Heart left ventricle (tissue), 16 donors: ENCODE data around the gene HIVEP2. TPM values are rescaled to one million over a fixed set of nuclear protein-coding genes. Genes with fewer than 3 reads are reported as not detected.

Source experiments
- ATAC-seq, 4 donors: fragments of 200-7000 bp; cut with Tn5 transposase; one replicate each; pipeline ENCODE4 v1.9.1; 2020 to 2022; ENCODE audit warnings: moderate library complexity in 4 of 4, mild to moderate bottlenecking in 3 of 4, moderate number of reproducible peaks in 1 of 4
- DNase-seq, 5 donors: peaks; one replicate each; pipeline ENCODE4 v3.0.0-alpha.2; 2020
- H3K27ac ChIP-seq, 12 donors: fragments of 200-600 bp; sonication (generic) in 4 of 12; one replicate each; pipeline versions ENCODE4 v1.5.0 to v1.8.0; 2016 to 2022; ENCODE audit warnings: mild to moderate bottlenecking in 2 of 12
- H3K27me3 ChIP-seq, 9 donors: fragments of 200-600 bp; sonication (generic) in 2 of 9; one replicate each; pipeline versions ENCODE4 v1.5.1 to v1.8.0; 2016 to 2022; ENCODE audit warnings: mild to moderate bottlenecking in 3 of 9
- H3K36me3 ChIP-seq, 9 donors: fragments of 200-600 bp; sonication (generic) in 2 of 9; one replicate each; pipeline versions ENCODE4 v1.5.0 to v1.8.0; 2018 to 2022; ENCODE audit warnings: mild to moderate bottlenecking in 2 of 9
- H3K4me1 ChIP-seq, 12 donors: fragments of 200-600 bp; sonication (generic) in 4 of 12; one replicate each; pipeline versions ENCODE4 v1.5.0 to v1.8.0; 2016 to 2022; ENCODE audit warnings: mild to moderate bottlenecking in 3 of 12
- H3K4me3 ChIP-seq, 12 donors: fragments of 200-600 bp; sonication (generic) in 4 of 12; one replicate each; pipeline versions ENCODE4 v1.5.0 to v1.8.0; 2017 to 2022; ENCODE audit warnings: mild to moderate bottlenecking in 9 of 12, moderate library complexity in 4 of 12
- H3K9me3 ChIP-seq, 12 donors: fragments of 200-600 bp; sonication (generic) in 4 of 12; one replicate each; pipeline versions ENCODE4 v1.5.0 to v1.8.0; 2016 to 2022; ENCODE audit warnings: mild to moderate bottlenecking in 1 of 12
- CTCF ChIP-seq, 12 donors: fragments of 200-600 bp; sonication (generic) in 4 of 12; IDR thresholded peaks; one replicate each; pipeline versions ENCODE4 v1.5.0 to v1.8.0; 2018 to 2022; ENCODE audit warnings: antibody characterized with exemption in 12 of 12, mild to moderate bottlenecking in 5 of 12
- POLR2A ChIP-seq, 2 donors: fragments of 450-650 bp; IDR thresholded peaks; one replicate each; pipeline ENCODE4 v1.6.1; 2017; ENCODE audit warnings: antibody characterized with exemption in 2 of 2, mild to moderate bottlenecking in 2 of 2, moderate library complexity in 2 of 2
- WGBS, 4 donors: extraction: QIAGEN DNeasy Blood & Tissue Kit in 2 of 4; methylation state at CpG; one replicate each; pipeline versions ENCODE4 v1.1.5 to v1.1.7; 2013 to 2018; 5-methylcytosine and 5-hydroxymethylcytosine counted together
- intact Hi-C, 10 donors: fragments of 100-400 bp; cut with DNase I; formaldehyde crosslinking; loops; one replicate each; pipeline versions ENCODE4 v1.11.1 to v1.14.2; 2022
- polyA plus RNA-seq, 2 donors: library from polyadenylated mRNA; stranded (reverse); fragments of 200-250 nt; gene quantifications; one replicate each; pipeline ENCODE4 v1.2.3, GENCODE V29; 2013
- total RNA-seq, 9 donors: library from RNA; depleted of rRNA in 2 of 9; stranded (reverse); fragments of >200 nt in 2 of 9; fragmentation: NEBNext Ultra II Directional in 3 of 9; extraction: Animal tissue kit (Norgen Biotek cat#: 25700) in 3 of 9; gene quantifications; one replicate each; pipeline versions ENCODE4 v1.1.0 to v1.2.4, GENCODE V29; 2016 to 2023
- donor health status: ischemic (EF 13 %, LVEDD 7.1; RV severe dilation, severe dysfunction).
- donor health status: healthy with polysubstance abuse.
- donor health status: DM: no; HTN: yes; CAD: no.
- donor health status: DM: no; HTN: no; CAD: no.
- donor health status: ischemic (EF 25% LVEDD 6.9; RV normal size, moderate dysfunction).
- donor health status: ischemic (EF 25% LVEDD 5.7; RV mildly dilated, moderate dysfunction).
- donor health status: healthy.
- donor health status: DM: yes; HTN: yes; CAD: no.
- donor health status: ischemic (EF 35%, LVEDD 5.7; RV mildly dilated, moderate dysfunction).
- donor health status: nonischemic (EF 11% LVEDD 7.7; RV severe dilation, severe dysfunction).
- donor health status: DM: yes; HTN: yes; CAD: no.
- donor health status: PGD.
- donor health status: ischemic (EF 29% LVEDD 5.4; RV normal size, mild dysfunction).
- donor health status: nonischemic (EF 23%, LVEDD 6.1; RV moderate dilation, normal function).

The HIVEP2 gene
- total and polyA plus RNA-seq, 11 donors, result 2.7 to 31.2 (median 20.4) TPM

- TF ChIP-seq POLR2A (IDR thresholded peaks at IDR 0.05) (no peak), CTCF (IDR thresholded peaks at IDR 0.05) (no peak)
- WGBS, 4 donors, result 87 to 92% (median 91%) methylated on average over 3 of the region's 3 CpGs
- no peak for ATAC-seq
- no peaks in the 10 kb centered on the region for H3K9me3 ChIP-seq
- no peaks in the 10 kb centered on the region for H3K4me1 ChIP-seq
- no peak overlapping the region for H3K27ac ChIP-seq
- H3K27me3 ChIP-seq, result no peaks in the 10 kb centered on the region
- no peak for DNase-seq
- intact Hi-C loops, result no loop called here
- no peaks in the 10 kb centered on the region for H3K36me3 ChIP-seq
- H3K4me3 ChIP-seq, result no peak overlapping the region
These were observed 207.5 kb downstream of the HIVEP2 start for GRCh38 chr6:142737368-142738034.

- Histone ChIP-seq H3K9me3 (no peaks in the 10 kb centered on the region), H3K4me3 (no peak overlapping the region), H3K4me1 (no peaks in the 10 kb centered on the region), H3K27me3 (no peaks in the 10 kb centered on the region), H3K36me3 (no peaks in the 10 kb centered on the region), H3K27ac (no peak overlapping the region)
- WGBS, 4 donors, result 63 to 78% (median 72%) methylated on average over 4 of the region's 4 CpGs
- ATAC-seq (no peak), DNase-seq (no peak)
- TF ChIP-seq CTCF (IDR thresholded peaks at IDR 0.05) (no peak), POLR2A (IDR thresholded peaks at IDR 0.05) (no peak)
- intact Hi-C loops, result no loop called here
These were observed 209.8 kb downstream of the HIVEP2 start for GRCh38 chr6:142735204-142735603.

- DNase-seq (no peak), ATAC-seq (no peak)
- Histone ChIP-seq H3K9me3 (no peaks in the 10 kb centered on the region), H3K4me3 (no peak overlapping the region), H3K4me1 (peaks cover 0 to 18% (median 11%) of the 10 kb centered on the region in 12 donors), H3K27me3 (no peaks in the 10 kb centered on the region), H3K27ac (no peak overlapping the region), H3K36me3 (no peaks in the 10 kb centered on the region)
- intact Hi-C loops, result no loop called here
- no peak for TF ChIP-seq CTCF (IDR thresholded peaks at IDR 0.05)
- no peak for TF ChIP-seq POLR2A (IDR thresholded peaks at IDR 0.05)
These were observed 212.2 kb downstream of the HIVEP2 start for GRCh38 chr6:142732790-142733189.

GRCh38 chr6:142731611-142732010, 213.4 kb downstream of the HIVEP2 start:
- Histone ChIP-seq H3K36me3 (no peaks in the 10 kb centered on the region), H3K4me3 (no peak overlapping the region), H3K4me1 (peaks cover 0 to 18% (median 11%) of the 10 kb centered on the region in 12 donors), H3K27ac (no peak overlapping the region), H3K27me3 (no peaks in the 10 kb centered on the region), H3K9me3 (no peaks in the 10 kb centered on the region)
- intact Hi-C loops, result no loop called here
- DNase-seq, result no peak
- TF ChIP-seq CTCF (IDR thresholded peaks at IDR 0.05), result no peak
- no peak for ATAC-seq
- 94 to 96% (median 95%) methylated on average over 5 of the region's 5 CpGs for WGBS, 4 donors
